ENCODE measurements around the gene SBNO1. TPM values are rescaled to one million over a fixed set of nuclear protein-coding genes. Genes with fewer than 3 reads are reported as not detected.
A peak's percentile ranks its signal among the peaks of the same experiment; 100 is the strongest.
"Not testable (repeated sequence)": the region's sequence is repeated elsewhere in the genome, so short reads cannot be mapped to it uniquely, and the experiment has no call there.

The SBNO1 gene
- total and polyA plus RNA-seq, 7 donors, result 6.8 to 49.6 (median 30.4) TPM

DNA sequence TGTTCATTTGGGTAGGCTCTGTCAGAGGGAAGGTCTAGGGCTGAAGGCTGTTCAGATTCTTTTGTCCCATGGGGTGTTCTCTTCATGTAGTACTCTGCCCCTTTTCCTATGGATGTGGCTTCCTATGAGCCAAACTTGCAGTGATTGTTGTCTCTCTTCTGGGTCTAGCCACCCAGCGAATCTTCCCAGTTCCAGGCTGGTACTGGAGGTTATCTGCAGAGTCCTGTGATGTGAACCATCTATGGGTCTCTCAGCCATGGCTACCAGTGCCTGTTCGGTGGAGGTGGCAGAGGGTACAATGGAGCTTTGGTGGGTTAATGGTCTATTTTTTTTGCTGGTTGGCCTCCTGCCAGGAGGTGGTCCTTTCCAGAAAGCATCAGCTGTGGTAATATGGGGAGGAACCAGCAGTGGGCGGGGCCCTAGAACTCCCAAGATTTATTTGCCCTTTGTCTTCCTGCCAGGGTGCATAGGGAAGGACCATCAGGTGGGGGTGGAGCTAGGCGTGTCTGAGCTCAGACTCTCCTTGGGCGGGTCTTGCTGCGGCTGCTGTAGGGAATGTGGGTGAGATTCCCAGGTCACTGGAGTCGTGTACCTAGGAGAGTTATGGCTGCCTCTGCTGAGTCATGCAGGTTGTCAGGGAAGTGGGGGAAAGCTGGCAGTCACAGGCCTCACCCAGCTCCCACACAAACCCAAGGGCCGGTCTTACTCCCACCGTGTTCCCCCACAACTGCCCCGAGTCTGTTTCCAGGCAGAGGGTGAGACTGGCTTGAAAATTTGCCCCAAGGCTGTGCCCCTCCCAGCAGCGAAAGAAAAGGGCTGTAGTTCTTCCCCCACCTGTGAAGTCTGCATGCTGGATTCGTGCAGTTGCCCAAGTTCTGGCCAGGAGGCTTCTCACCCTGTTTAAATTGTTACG, 113.9 kb downstream of the SBNO1 start:
- DNase-seq (no peak), ATAC-seq (peak in 2 of 4 donors; percentile 26 to 54)
- TF ChIP-seq, protein P1, sequence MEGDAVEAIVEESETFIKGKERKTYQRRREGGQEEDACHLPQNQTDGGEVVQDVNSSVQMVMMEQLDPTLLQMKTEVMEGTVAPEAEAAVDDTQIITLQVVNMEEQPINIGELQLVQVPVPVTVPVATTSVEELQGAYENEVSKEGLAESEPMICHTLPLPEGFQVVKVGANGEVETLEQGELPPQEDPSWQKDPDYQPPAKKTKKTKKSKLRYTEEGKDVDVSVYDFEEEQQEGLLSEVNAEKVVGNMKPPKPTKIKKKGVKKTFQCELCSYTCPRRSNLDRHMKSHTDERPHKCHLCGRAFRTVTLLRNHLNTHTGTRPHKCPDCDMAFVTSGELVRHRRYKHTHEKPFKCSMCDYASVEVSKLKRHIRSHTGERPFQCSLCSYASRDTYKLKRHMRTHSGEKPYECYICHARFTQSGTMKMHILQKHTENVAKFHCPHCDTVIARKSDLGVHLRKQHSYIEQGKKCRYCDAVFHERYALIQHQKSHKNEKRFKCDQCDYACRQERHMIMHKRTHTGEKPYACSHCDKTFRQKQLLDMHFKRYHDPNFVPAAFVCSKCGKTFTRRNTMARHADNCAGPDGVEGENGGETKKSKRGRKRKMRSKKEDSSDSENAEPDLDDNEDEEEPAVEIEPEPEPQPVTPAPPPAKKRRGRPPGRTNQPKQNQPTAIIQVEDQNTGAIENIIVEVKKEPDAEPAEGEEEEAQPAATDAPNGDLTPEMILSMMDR (IDR thresholded peaks at IDR 0.05), result no peak
- Histone ChIP-seq H3K4me3 (peak overlapping the region; percentile 24), H3K27ac (peak overlapping the region; percentile 57), H3K27me3 (ENCODE audit: insufficient read depth in 3 of 3, low read length in 2 of 3) (no peaks in the 10 kb centered on the region), H3K4me1 (peaks cover 24% of the 10 kb centered on the region), H3K36me3 (ENCODE audit: insufficient read depth in 1 of 2, low read depth in 1 of 2) (peaks cover 0 to 30% of the 10 kb centered on the region in 2 donors), H3K9me3 (no peaks in the 10 kb centered on the region)
- intact Hi-C loops (cut with DNase I), result no loop called here
- 67 to 85% (median 75%) methylated on average over 13 of the region's 13 CpGs for WGBS, 3 donors

DNA sequence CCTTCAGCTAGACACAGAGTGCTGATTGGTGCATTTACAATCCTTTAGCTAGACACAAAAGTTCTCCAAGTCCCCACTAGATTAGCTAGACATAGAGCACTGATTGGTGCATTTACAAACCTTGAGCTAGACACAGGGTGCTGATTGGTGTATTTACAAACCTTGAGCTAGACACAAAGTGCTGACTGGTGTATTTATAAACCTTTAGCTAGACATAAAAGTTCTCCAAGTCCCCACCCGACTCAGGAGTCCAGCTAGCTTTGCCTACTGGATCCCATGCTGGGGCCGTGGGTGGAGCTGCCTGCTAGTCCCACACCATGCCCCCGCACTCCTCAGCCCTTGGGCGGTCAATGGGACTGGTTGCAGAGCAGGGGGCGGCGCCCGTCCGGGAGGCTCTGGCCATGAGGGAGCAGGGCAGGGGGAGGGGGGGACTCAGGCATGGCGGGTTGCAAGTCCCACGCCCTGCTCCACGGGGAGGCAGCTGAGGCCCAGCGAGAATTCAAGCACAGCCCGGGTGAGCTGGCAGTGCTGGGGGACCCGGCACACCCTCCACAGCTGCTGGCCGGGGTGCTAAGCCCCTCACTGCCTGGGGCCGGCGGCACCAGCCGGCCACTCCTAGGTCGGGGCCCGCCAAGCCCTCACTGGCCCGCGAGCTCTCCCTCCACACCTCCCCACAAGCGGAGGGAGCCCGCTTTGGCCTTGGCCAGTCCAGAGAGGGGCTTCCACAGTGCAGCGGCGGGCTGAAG, 115.5 kb downstream of the SBNO1 start:
- 95 to 98% (median 96%) methylated on average over 23 to 26 of the region's 26 CpGs for WGBS, 3 donors
- H3K4me3 ChIP-seq; H3K27me3 ChIP-seq (ENCODE audit: insufficient read depth in 3 of 3, low read length in 2 of 3); ATAC-seq; DNase-seq; intact Hi-C loops (cut with DNase I); H3K9me3 ChIP-seq; H3K27ac ChIP-seq: not testable (repeated sequence)
- Histone ChIP-seq H3K36me3 (ENCODE audit: insufficient read depth in 1 of 2, low read depth in 1 of 2) (peaks cover 0 to 15% of the 10 kb centered on the region in 2 donors), H3K4me1 (peaks cover 21% of the 10 kb centered on the region)

DNA sequence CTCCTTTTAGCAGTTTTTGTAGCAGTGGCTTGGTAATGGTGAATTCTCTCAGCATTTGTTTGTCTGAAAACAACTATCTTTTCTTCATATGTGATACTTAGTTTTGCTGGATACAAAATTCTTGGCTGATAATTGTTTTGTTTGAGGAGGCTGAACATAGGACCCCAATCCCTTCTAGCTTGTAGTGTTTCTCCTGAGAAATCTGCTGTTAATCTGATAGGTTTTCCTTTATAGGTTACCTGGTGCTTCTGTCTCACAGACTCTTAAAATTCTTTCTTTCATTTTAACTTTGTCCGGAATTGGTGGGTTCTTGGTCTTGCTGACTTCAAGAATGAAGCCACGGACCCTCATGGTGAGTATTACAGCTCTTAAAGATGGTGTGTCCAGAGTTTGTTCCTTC, 116.5 kb downstream of the SBNO1 start:
- H3K27ac ChIP-seq; H3K4me3 ChIP-seq; H3K27me3 ChIP-seq (ENCODE audit: insufficient read depth in 3 of 3, low read length in 2 of 3); ATAC-seq; H3K9me3 ChIP-seq; DNase-seq; H3K36me3 ChIP-seq (ENCODE audit: insufficient read depth in 1 of 2, low read depth in 1 of 2); intact Hi-C loops (cut with DNase I): not testable (repeated sequence)
- 95 to 99% (median 98%) methylated on average over 2 of the region's 2 CpGs for WGBS, 3 donors
- H3K4me1 ChIP-seq, result peaks cover 19% of the 10 kb centered on the region

DNA sequence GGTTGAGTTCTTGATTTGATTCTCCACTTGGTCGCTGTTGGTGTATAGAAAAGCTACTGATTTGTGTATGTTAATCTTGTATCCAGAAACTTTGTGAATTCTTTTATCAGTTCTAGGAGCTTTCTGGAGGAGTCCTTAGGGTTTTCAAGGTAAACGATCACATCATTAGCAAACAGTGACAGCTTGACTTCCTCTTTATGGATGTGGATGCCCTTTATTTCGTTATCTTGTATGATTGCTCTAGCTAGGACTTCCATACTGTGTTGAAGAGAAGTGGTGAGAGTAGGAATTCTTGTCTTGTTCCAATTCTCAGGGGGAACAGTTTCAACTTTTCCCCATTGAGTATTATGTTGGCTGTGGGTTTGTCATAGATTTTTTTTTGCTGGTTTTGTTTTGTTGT, 119.0 kb downstream of the SBNO1 start:
- WGBS, 3 donors, result 90 to 93% (median 92%) methylated on average over 3 of the region's 3 CpGs
- no peak for ATAC-seq
- intact Hi-C loops (cut with DNase I), result no loop called here
- Histone ChIP-seq H3K4me3 (no peak overlapping the region), H3K27ac (no peak overlapping the region), H3K36me3 (ENCODE audit: insufficient read depth in 1 of 2, low read depth in 1 of 2) (peaks cover 0 to 12% of the 10 kb centered on the region in 2 donors), H3K27me3 (ENCODE audit: insufficient read depth in 3 of 3, low read length in 2 of 3) (no peaks in the 10 kb centered on the region), H3K4me1 (peaks cover 19% of the 10 kb centered on the region), H3K9me3 (no peaks in the 10 kb centered on the region)
- no peak for DNase-seq
- TF ChIP-seq, protein P1 (IDR thresholded peaks at IDR 0.05), result no peak

DNA sequence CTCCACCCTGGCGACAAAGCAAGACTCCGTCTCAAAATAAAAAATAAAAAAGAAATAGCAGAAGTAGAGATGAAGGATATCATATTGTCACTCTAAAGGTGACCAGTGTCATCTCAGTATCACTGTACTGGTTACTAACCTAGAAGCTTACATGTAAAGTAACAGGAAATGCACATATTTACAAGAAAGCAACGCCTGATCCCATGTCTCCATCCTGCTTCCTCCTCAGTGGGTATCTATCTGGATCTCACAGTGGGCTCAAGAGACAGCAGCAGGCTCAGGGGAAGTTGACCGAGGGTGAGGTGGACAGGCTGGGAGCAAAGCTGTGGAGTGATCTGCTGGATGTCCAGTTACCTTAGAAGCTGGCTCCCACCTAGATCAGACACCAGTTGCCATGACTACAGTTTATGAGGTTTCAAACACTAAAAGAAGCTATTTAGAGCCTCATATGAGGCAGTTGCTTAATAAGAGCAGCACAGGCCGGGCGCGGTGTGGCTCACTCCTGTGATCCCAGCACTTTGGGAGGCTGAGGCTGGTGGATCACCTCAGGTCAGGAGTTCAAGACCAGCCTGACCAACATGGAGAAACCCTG, 120.9 kb downstream of the SBNO1 start:
- H3K9me3 ChIP-seq, result no peaks in the 10 kb centered on the region
- no peak for DNase-seq
- peaks cover 0 to 19% of the 10 kb centered on the region in 2 donors for H3K36me3 ChIP-seq (ENCODE audit: insufficient read depth in 1 of 2, low read depth in 1 of 2)
- peak in 1 of 4 donors; percentile 26 for ATAC-seq
- H3K27me3 ChIP-seq (ENCODE audit: insufficient read depth in 3 of 3, low read length in 2 of 3), result no peaks in the 10 kb centered on the region
- TF ChIP-seq, protein P1 (IDR thresholded peaks at IDR 0.05), result no peak
- no peak overlapping the region for H3K27ac ChIP-seq
- no peak overlapping the region for H3K4me3 ChIP-seq
- 68 to 92% (median 81%) methylated on average over 7 of the region's 7 CpGs for WGBS, 3 donors
- peaks cover 16% of the 10 kb centered on the region for H3K4me1 ChIP-seq
- intact Hi-C loops (cut with DNase I), result no loop called here

All from psoas muscle (tissue), 8 donors.